Measurements from ENCODE around the gene LPCAT2.

DNA sequence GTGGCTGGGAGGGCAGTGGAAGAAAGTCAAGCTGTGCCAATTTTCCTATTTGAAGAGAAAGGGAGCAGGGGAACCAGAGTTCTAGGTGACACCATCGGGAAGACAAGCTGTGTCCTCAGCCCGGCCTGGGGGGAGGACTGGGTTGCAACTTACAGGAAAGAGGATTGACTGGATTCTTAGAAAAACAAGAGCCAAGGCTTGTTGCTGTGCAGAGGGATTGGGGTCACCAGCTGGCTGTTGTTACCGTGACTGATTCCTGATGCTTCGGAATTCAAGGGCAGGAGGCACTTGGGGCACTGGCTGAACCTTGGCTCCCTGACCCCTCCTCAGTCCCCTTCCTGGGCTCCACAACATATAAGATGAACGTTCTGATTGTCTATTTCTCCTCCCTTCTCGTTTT is 46.6 kb upstream of the LPCAT2 start:
- TF ChIP-seq POLR2A (IDR thresholded peaks at IDR 0.05; ENCODE audit: low read depth, low read length) (no peak), POLR2AphosphoS5 (IDR thresholded peaks at IDR 0.05; ENCODE audit: low read depth, low read length) (no peak)

Data from GM12891 (cell line).